H9 (cell line): ENCODE results near the gene GPHN. TPM values are rescaled to one million over a fixed set of nuclear protein-coding genes. Genes with fewer than 3 reads are reported as not detected.

Experiments used
- DNase-seq: peaks from one replicate; pipeline ENCODE4 v3.0.0-alpha.2; 2017
- H2AFZ ChIP-seq: one replicate; pipeline ENCODE4 v1.6.1; 2013; ENCODE audit warnings: mild to moderate bottlenecking, low read length, control low read depth, moderate library complexity
- H2AK5ac ChIP-seq: 2 replicates; pipeline ENCODE4 v1.6.1; 2013; ENCODE audit warnings: low read length, control low read depth, mixed read lengths; ENCODE audit not compliant: insufficient read length
- H2BK120ac ChIP-seq: one replicate; pipeline ENCODE4 v1.6.1; 2013; ENCODE audit warnings: low read depth, mild to moderate bottlenecking, low read length, control low read depth, inconsistent platforms; ENCODE audit not compliant: poor library complexity, severe bottlenecking
- H2BK12ac ChIP-seq: 2 replicates; pipeline ENCODE4 v1.6.1; 2013; ENCODE audit warnings: low read length, control low read depth, mixed read lengths, low read depth; ENCODE audit not compliant: insufficient read length
- H2BK15ac ChIP-seq: 2 replicates; pipeline ENCODE4 v1.6.1; 2013; ENCODE audit warnings: low read depth, low read length, control low read depth
- H2BK20ac ChIP-seq: one replicate; pipeline ENCODE4 v1.6.1; 2013; ENCODE audit warnings: low read depth, mild to moderate bottlenecking, low read length, control low read depth, inconsistent platforms; ENCODE audit not compliant: poor library complexity, severe bottlenecking
- H2BK5ac ChIP-seq: 2 replicates; pipeline ENCODE4 v1.6.1; 2013; ENCODE audit warnings: low read length, control low read depth, mixed read lengths; ENCODE audit not compliant: insufficient read length
- H3K14ac ChIP-seq: 2 replicates; pipeline ENCODE4 v1.6.1; 2013; ENCODE audit warnings: low read length, control low read depth; ENCODE audit not compliant: insufficient read depth
- H3K18ac ChIP-seq: 2 replicates; pipeline ENCODE4 v1.6.1; 2013; ENCODE audit warnings: low read depth, mild to moderate bottlenecking, mixed read lengths, low read length, control low read depth; ENCODE audit not compliant: insufficient read length
- H3K23ac ChIP-seq: 2 replicates; pipeline ENCODE4 v1.6.1; 2013; ENCODE audit warnings: low read length, control low read depth, mixed read lengths, low read depth; ENCODE audit not compliant: insufficient read length
- H3K23me2 ChIP-seq: 2 replicates; pipeline ENCODE4 v1.6.1; 2013; ENCODE audit warnings: low read depth, mild to moderate bottlenecking, mixed read lengths, low read length, control low read depth; ENCODE audit not compliant: insufficient read length, poor library complexity, severe bottlenecking
- H3K27ac ChIP-seq: 2 replicates; pipeline ENCODE4 v1.5.1; 2013; ENCODE audit warnings: low read length, control low read depth, mixed read lengths, low read depth; ENCODE audit not compliant: insufficient read length
- H3K27me3 ChIP-seq: 2 replicates; pipeline ENCODE4 v1.6.1; 2013; ENCODE audit warnings: low read length, control low read depth, inconsistent platforms; ENCODE audit not compliant: insufficient read depth
- H3K4ac ChIP-seq: 2 replicates; pipeline ENCODE4 v1.6.1; 2013; ENCODE audit warnings: low read depth, mild to moderate bottlenecking, control low read depth, inconsistent platforms, low read length, moderate library complexity
- H3K4me1 ChIP-seq: 2 replicates; pipeline ENCODE4 v1.6.1; 2013; ENCODE audit warnings: low read length, control low read depth, inconsistent platforms; ENCODE audit not compliant: insufficient read depth
- H3K4me2 ChIP-seq: 2 replicates; pipeline ENCODE4 v1.6.1; 2013; ENCODE audit warnings: low read length, control low read depth, mixed read lengths; ENCODE audit not compliant: insufficient read length, insufficient read depth
- H3K56ac ChIP-seq: 2 replicates; pipeline ENCODE4 v1.6.1; 2013; ENCODE audit warnings: low read depth, mild to moderate bottlenecking, mixed read lengths, low read length, control low read depth; ENCODE audit not compliant: insufficient read length
- H3K79me1 ChIP-seq: 2 replicates; pipeline ENCODE4 v1.6.1; 2013; ENCODE audit warnings: low read depth, mild to moderate bottlenecking, moderate library complexity, low read length, control low read depth, inconsistent platforms; ENCODE audit not compliant: insufficient read depth, poor library complexity, severe bottlenecking
- H3K79me2 ChIP-seq: 2 replicates; pipeline ENCODE4 v1.6.1; 2013; ENCODE audit warnings: low read length, control low read depth, inconsistent platforms; ENCODE audit not compliant: insufficient read depth
- H3K9ac ChIP-seq: 2 replicates; pipeline ENCODE4 v1.6.1; 2013; ENCODE audit warnings: low read length, control low read depth, mixed read lengths; ENCODE audit not compliant: insufficient read length; ENCODE audit errors: extremely low read depth
- H3K9me3 ChIP-seq: one replicate; pipeline ENCODE4 v1.6.1; 2013; ENCODE audit warnings: low read depth, low read length, inconsistent platforms; ENCODE audit not compliant: control insufficient read depth
- H3T11ph ChIP-seq: one replicate; pipeline ENCODE4 v1.6.1; 2013; ENCODE audit warnings: mild to moderate bottlenecking, low read length, control low read depth, inconsistent platforms
- H4K20me1 ChIP-seq: one replicate; pipeline ENCODE4 v1.6.1; 2013; ENCODE audit not compliant: control insufficient read depth, insufficient read length, insufficient read depth
- H4K5ac ChIP-seq: 2 replicates; pipeline ENCODE4 v1.6.1; 2013; ENCODE audit warnings: low read depth, mild to moderate bottlenecking, mixed read lengths, low read length, control low read depth; ENCODE audit not compliant: insufficient read length
- H4K8ac ChIP-seq: replicated peaks from 2 replicates; pipeline ENCODE4 v1.6.1; 2013; ENCODE audit warnings: low read length, control low read depth, mixed read lengths, low read depth; ENCODE audit not compliant: insufficient read length
- H4K91ac ChIP-seq: 2 replicates; pipeline ENCODE4 v1.6.1; 2013; ENCODE audit warnings: low read depth, mild to moderate bottlenecking, moderate library complexity, mixed read lengths, low read length, control low read depth; ENCODE audit not compliant: insufficient read length
- H3K27ac Mint-ChIP-seq, 3 experiments: 2 replicates in 2 of 3; 3 replicates in 1 of 3; pipeline ENCODE4 v1.8.0; 2020 to 2021; ENCODE audit warnings: mixed read lengths in 3 of 3, mild to moderate bottlenecking in 1 of 3, moderate library complexity in 1 of 3
- H3K27me3 Mint-ChIP-seq: 2 replicates; pipeline ENCODE4 v1.8.0; 2021; ENCODE audit warnings: low read depth, mild to moderate bottlenecking, moderate library complexity, mixed read lengths
- H3K36me3 Mint-ChIP-seq, 3 experiments: 2 replicates in 2 of 3; 3 replicates in 1 of 3; pipeline ENCODE4 v1.8.0; 2020 to 2021; ENCODE audit warnings: low read depth in 3 of 3, mixed read lengths in 3 of 3; ENCODE audit not compliant: insufficient read depth in 1 of 3
- H3K4me1 Mint-ChIP-seq, 2 experiments: 2 replicates each; pipeline ENCODE4 v1.8.0; 2020; ENCODE audit warnings: mixed read lengths in 2 of 2
- H3K4me3 Mint-ChIP-seq, 2 experiments: 2 replicates in 1 of 2; 3 replicates in 1 of 2; pipeline ENCODE4 v1.8.0; 2020 to 2021; ENCODE audit warnings: mild to moderate bottlenecking in 2 of 2, mixed read lengths in 2 of 2, moderate library complexity in 1 of 2
- H3K9me3 Mint-ChIP-seq, 2 experiments: 2 replicates in 1 of 2; 3 replicates in 1 of 2; pipeline ENCODE4 v1.8.0; 2020; ENCODE audit warnings: mild to moderate bottlenecking in 2 of 2, mixed read lengths in 2 of 2, moderate library complexity in 1 of 2
- CTCF ChIP-seq: fragments of 200-600 bp; sonication (generic); conservative IDR thresholded peaks from 3 replicates; pipeline ENCODE4 v1.8.0; 2021; ENCODE audit warnings: antibody characterized with exemption, mild to moderate bottlenecking
- WGBS: extraction: QIAGEN DNeasy Blood & Tissue Kit; methylation state at CpG from one replicate; pipeline ENCODE4 v1.1.7; 2013; ENCODE audit warnings: missing lambda C conversion rate, low lambda C conversion rate, mixed read lengths; ENCODE audit not compliant: insufficient read length; ENCODE audit errors: extremely low coverage; 5-methylcytosine and 5-hydroxymethylcytosine counted together
- total RNA-seq: library from RNA; stranded (reverse); gene quantifications from 2 replicates; pipeline ENCODE4 v1.2.1, GENCODE V29; 2021

GPHN gene
- total RNA-seq, 1 experiment from 2014 or later, result 16.1 TPM

- no peak for TF ChIP-seq CTCF
Measured at GRCh38 chr14:66979101-66979974, 471.4 kb downstream of the GPHN start.

More at GRCh38 chr14:66979101-66979974, 471.4 kb downstream of the GPHN start:
- Mint-ChIP-seq H3K27ac (no peak overlapping the region), H3K4me1 (no peaks in the 10 kb centered on the region), H3K9me3 (no peaks in the 10 kb centered on the region), H3K4me3 (no peak overlapping the region), H3K36me3 (no peaks in the 10 kb centered on the region), H3K27me3 (no peaks in the 10 kb centered on the region)
- no peaks in the 10 kb centered on the region for H3K27me3 ChIP-seq
- H3K4me2 ChIP-seq, result no peak overlapping the region
- no peak overlapping the region for H2BK120ac ChIP-seq
- no peak overlapping the region for H4K8ac ChIP-seq
- no peak overlapping the region for H2AK5ac ChIP-seq
- no peak overlapping the region for H3T11ph ChIP-seq
- no peak for DNase-seq
- no peak overlapping the region for H2BK20ac ChIP-seq
- whole genome bisulfite sequencing, result no CpG with 5 or more reads among the region's 3 CpGs
- H3K4me1 ChIP-seq, result no peaks in the 10 kb centered on the region
- no peak overlapping the region for H3K14ac ChIP-seq
- H3K4ac ChIP-seq, result no peak overlapping the region
- no peak overlapping the region for H3K23ac ChIP-seq
- H3K9me3 ChIP-seq, result no peaks in the 10 kb centered on the region
- no peak overlapping the region for H3K27ac ChIP-seq
- no peak overlapping the region for H3K9ac ChIP-seq
- H4K91ac ChIP-seq, result no peak overlapping the region
- H2BK5ac ChIP-seq, result no peak overlapping the region
- no peaks in the 10 kb centered on the region for H3K79me2 ChIP-seq
- H4K5ac ChIP-seq, result no peak overlapping the region
- H4K20me1 ChIP-seq, result no peaks in the 10 kb centered on the region
- no peaks in the 10 kb centered on the region for H3K23me2 ChIP-seq
- H3K56ac ChIP-seq, result no peak overlapping the region
- H2BK15ac ChIP-seq, result no peak overlapping the region
- no peak overlapping the region for H2BK12ac ChIP-seq
- H3K18ac ChIP-seq, result no peak overlapping the region
- H3K79me1 ChIP-seq, result no peaks in the 10 kb centered on the region
- no peak overlapping the region for H2AFZ ChIP-seq
